Testis (tissue), 3 donors: ENCODE measurements around the gene TRPM2. TPM values are rescaled to one million over a fixed set of nuclear protein-coding genes. Genes with fewer than 3 reads are reported as not detected.

ENCODE experiments used
- DNase-seq: peaks from one replicate; pipeline ENCODE4 v3.0.0-alpha.2; 2019
- H3K27ac ChIP-seq, 2 donors: fragments of 200-600 bp; sonication (generic); one replicate each; pipeline ENCODE4 v1.5.1; 2019
- H3K27me3 ChIP-seq: fragments of 200-600 bp; sonication (generic); one replicate; pipeline ENCODE4 v1.5.1; 2019
- H3K36me3 ChIP-seq: fragments of 200-600 bp; sonication (generic); one replicate; pipeline ENCODE4 v1.5.1; 2017; ENCODE audit warnings: low read depth; ENCODE audit errors: missing control alignments
- H3K4me1 ChIP-seq: fragments of 200-600 bp; sonication (generic); one replicate; pipeline ENCODE4 v1.5.1; 2019
- H3K4me3 ChIP-seq, 2 donors: fragments of 200-600 bp; sonication (generic); one replicate each; pipeline ENCODE4 v1.5.1; 2017 to 2019
- H3K9me3 ChIP-seq: fragments of 200-600 bp; sonication (generic); one replicate; pipeline ENCODE4 v1.5.1; 2017
- POLR2A ChIP-seq: fragments of 450-650 bp; IDR thresholded peaks from one replicate; pipeline ENCODE4 v1.6.1; 2017; ENCODE audit warnings: antibody characterized with exemption, mild to moderate bottlenecking, moderate library complexity
- WGBS, 2 donors: methylation state at CpG; one replicate each; pipeline ENCODE4 v1.1.5; 2018; 5-methylcytosine and 5-hydroxymethylcytosine counted together
- intact Hi-C: fragments of 100-400 bp; cut with DNase I; formaldehyde crosslinking; loops from one replicate; pipeline ENCODE4 v1.15.1; 2023; ENCODE audit warnings: low total_unique reads
- polyA plus RNA-seq: library from polyadenylated mRNA; stranded (reverse); fragments of 350-450 nt; fragmentation: Illumina TruSeq; extraction: RNeasy Lipid Tissue Mini Kit (QIAGEN cat#74804); gene quantifications from one replicate; pipeline ENCODE4 v1.2.3, GENCODE V29; 2014; ENCODE audit warnings: low read depth, low replicate concordance; ENCODE audit not compliant: insufficient read depth
- total RNA-seq, 2 donors: library from RNA; depleted of rRNA; stranded (reverse); fragments of >200 nt; gene quantifications; one replicate each; pipeline ENCODE4 v1.2.3, GENCODE V29; 2016
- TF ChIP-seq, protein P1 (sequence below), 3 experiments: fragments of 450-650 bp in 2 of 3; fragments of 200-600 bp in 1 of 3; sonication (generic) in 1 of 3; IDR thresholded peaks; one replicate each; pipeline ENCODE4 v1.5.1; 2016 to 2019; ENCODE audit warnings: antibody characterized with exemption in 3 of 3, mild to moderate bottlenecking in 2 of 3, moderate library complexity in 1 of 3

The TRPM2 gene
- total and polyA plus RNA-seq, 3 donors from 2014 or later = 3.0 to 4.9 (median 3.9) TPM

DNA sequence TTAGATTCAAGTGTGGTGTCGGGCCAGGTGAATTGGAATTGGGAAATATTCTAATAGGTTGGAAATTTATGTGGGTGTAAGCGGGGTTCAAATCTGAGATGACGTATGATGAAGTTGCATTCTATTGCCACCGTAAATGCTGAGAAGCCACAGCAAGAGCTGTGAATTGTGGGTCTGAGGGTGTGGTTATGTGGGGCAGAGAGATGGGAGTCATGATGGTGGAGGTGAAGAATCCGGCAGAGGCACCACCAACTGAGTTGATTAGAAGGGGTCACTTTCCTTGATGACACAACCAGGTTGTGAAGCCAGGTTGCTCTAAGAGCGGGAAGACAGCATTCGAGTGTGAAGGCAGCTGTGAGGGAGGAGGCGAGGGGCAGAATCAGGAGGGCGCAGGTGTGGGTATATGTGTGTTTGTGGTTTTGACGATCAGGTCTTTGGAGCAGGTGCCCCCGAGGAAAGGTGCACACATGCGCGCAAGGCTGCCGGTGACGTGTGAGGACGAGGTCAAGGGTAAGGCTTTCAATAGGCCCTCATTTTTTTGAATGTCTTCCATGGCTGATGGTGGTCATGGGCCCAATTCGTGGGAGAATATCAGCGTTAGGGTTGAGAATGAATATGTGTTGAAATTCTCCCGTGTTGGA, 120.6 kb downstream of the TRPM2 start:
- Histone ChIP-seq H3K36me3 (no peaks in the 10 kb centered on the region), H3K4me3 (no peak overlapping the region), H3K9me3 (no peaks in the 10 kb centered on the region), H3K27ac (no peak overlapping the region), H3K27me3 (no peaks in the 10 kb centered on the region), H3K4me1 (no peaks in the 10 kb centered on the region)
- TF ChIP-seq, protein P1, sequence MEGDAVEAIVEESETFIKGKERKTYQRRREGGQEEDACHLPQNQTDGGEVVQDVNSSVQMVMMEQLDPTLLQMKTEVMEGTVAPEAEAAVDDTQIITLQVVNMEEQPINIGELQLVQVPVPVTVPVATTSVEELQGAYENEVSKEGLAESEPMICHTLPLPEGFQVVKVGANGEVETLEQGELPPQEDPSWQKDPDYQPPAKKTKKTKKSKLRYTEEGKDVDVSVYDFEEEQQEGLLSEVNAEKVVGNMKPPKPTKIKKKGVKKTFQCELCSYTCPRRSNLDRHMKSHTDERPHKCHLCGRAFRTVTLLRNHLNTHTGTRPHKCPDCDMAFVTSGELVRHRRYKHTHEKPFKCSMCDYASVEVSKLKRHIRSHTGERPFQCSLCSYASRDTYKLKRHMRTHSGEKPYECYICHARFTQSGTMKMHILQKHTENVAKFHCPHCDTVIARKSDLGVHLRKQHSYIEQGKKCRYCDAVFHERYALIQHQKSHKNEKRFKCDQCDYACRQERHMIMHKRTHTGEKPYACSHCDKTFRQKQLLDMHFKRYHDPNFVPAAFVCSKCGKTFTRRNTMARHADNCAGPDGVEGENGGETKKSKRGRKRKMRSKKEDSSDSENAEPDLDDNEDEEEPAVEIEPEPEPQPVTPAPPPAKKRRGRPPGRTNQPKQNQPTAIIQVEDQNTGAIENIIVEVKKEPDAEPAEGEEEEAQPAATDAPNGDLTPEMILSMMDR (IDR thresholded peaks at IDR 0.05) = no peak
- no peak for TF ChIP-seq POLR2A
- 93 to 95% methylated on average over 18 to 19 of the region's 19 CpGs for WGBS, 2 donors
- DNase-seq = no peak
- intact Hi-C loops = no loop called here

- no peak for DNase-seq
- no peaks in the 10 kb centered on the region for H3K27me3 ChIP-seq
- no peaks in the 10 kb centered on the region for H3K9me3 ChIP-seq
- TF ChIP-seq POLR2A = no peak
- TF ChIP-seq, protein P1 (IDR thresholded peaks at IDR 0.05) = no peak
- 92 to 93% methylated on average over 17 of the region's 17 CpGs for whole genome bisulfite sequencing, 2 donors
- H3K4me3 ChIP-seq = no peak overlapping the region
- no peaks in the 10 kb centered on the region for H3K36me3 ChIP-seq
- H3K4me1 ChIP-seq = no peaks in the 10 kb centered on the region
- H3K27ac ChIP-seq = no peak overlapping the region
- intact Hi-C loops = no loop called here
These were observed 121.9 kb downstream of the TRPM2 start for GRCh38 chr21:44475266-44475845.

GRCh38 chr21:44477131-44477530, 123.7 kb downstream of the TRPM2 start:
- Histone ChIP-seq H3K4me1 (no peaks in the 10 kb centered on the region), H3K4me3 (no peak overlapping the region), H3K36me3 (no peaks in the 10 kb centered on the region), H3K27me3 (no peaks in the 10 kb centered on the region), H3K27ac (no peak overlapping the region), H3K9me3 (no peaks in the 10 kb centered on the region)
- 69 to 83% methylated on average over 8 of the region's 8 CpGs for WGBS, 2 donors
- DNase-seq = no peak
- no peak for TF ChIP-seq POLR2A
- TF ChIP-seq, protein P1 (IDR thresholded peaks at IDR 0.05) = no peak
- intact Hi-C loops = no loop called here

DNA sequence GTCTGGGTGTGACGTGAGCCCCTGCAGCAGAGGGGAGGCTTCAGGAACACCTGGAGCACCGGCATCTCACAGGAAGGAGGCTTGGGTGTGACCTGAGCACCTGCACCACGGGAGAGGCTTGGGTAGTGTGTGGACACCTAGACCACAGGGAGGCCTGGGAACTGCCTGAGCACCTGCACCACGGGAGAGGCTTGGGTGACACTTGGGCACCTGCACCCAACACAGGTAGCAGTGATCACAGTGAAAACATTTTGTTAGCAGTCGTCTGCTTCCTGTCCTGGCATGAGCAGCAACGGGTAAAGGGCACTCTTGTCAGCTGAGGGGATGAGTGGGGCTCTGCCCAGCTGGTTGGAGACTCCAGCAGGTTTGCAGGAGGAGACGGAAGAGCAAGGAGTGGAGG, 124.3 kb downstream of the TRPM2 start:
- DNase-seq = no peak
- Histone ChIP-seq H3K4me1 (no peaks in the 10 kb centered on the region), H3K9me3 (no peaks in the 10 kb centered on the region), H3K36me3 (no peaks in the 10 kb centered on the region), H3K27me3 (no peaks in the 10 kb centered on the region), H3K27ac (no peak overlapping the region), H3K4me3 (no peak overlapping the region)
- 73 to 84% methylated on average over 6 to 7 of the region's 7 CpGs for WGBS, 2 donors
- no peak for TF ChIP-seq POLR2A
- TF ChIP-seq, protein P1 (IDR thresholded peaks at IDR 0.05) = no peak
- intact Hi-C loops = no loop called here
